Measurements from ENCODE around the gene MYO18B. TPM values are rescaled to one million over a fixed set of nuclear protein-coding genes. Genes with fewer than 3 reads are reported as not detected.

MYO18B gene
- total and polyA plus RNA-seq, 2 of the 8 experiments (the other 6 are each of a cell fraction or from before 2014, with no cell fraction given): 0.62 to 0.78 TPM

DNA sequence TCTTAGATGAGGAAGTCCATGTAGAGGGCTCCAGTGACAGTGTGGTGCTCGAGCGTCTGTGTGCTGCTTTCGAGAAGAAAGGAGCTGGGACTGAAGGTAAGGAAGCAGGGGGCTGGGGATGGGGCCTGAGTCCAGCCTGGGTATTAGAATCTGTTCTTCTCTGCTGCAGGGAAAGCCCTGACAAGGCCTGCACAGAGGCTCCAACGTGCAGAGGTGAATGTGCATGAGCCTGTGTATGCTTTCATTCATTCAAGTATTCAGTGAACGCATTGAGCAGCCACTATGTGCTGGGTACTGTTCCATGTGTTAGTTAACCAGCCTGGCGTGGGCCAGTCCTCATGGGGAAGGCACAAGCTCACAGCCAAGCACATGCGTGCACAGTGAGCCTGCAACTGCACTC is 93.4 kb downstream of the MYO18B start:
- no peak overlapping the region for H3K9ac ChIP-seq (replicated peaks in 1 of 4; ENCODE audit: extremely low read depth in 1 of 4, low read depth in 3 of 4, low read length in 3 of 4)
- H4K91ac ChIP-seq (replicated peaks; ENCODE audit: insufficient read length, low read length): no peak overlapping the region
- H3K9me3 ChIP-seq (ENCODE audit: insufficient read depth in 2 of 2, low read depth in 1 of 2, low read length in 1 of 2): peaks cover 2 to 3% of the 10 kb centered on the region in 2 experiments; a peak in 1 of 4 replicates
- H3K4me3 ChIP-seq (ENCODE audit: extremely low read depth in 1 of 4, insufficient read depth in 2 of 4, low read depth in 3 of 4, low read length in 4 of 4): no peak overlapping the region
- no peak overlapping the region for H3K18ac ChIP-seq (ENCODE audit: extremely low read depth, low read length)
- H3K4me1 ChIP-seq (replicated peaks in 1 of 4; ENCODE audit: control insufficient read depth in 3 of 4, insufficient read depth in 4 of 4, low read length in 3 of 4): no peaks in the 10 kb centered on the region
- H4K5ac ChIP-seq (ENCODE audit: insufficient read length, low read depth, low read length): no peak overlapping the region
- H3K14ac ChIP-seq (ENCODE audit: insufficient read length): no peak overlapping the region
- 75% methylated on average over 7 of the region's 7 CpGs; no CpG with 5 or more reads in 1 of the 2 experiments for WGBS, 2 experiments (ENCODE audit: extremely low coverage in 1 of 2, insufficient coverage in 1 of 2, insufficient read length in 1 of 2, insufficient replicate concordance in 2 of 2, low coverage in 1 of 2, low lambda C conversion rate in 2 of 2, missing lambda C conversion rate in 1 of 2)
- no peak overlapping the region for H3K27ac ChIP-seq (ENCODE audit: low read depth, low read length)
- no peaks in the 10 kb centered on the region for H3K36me3 ChIP-seq (ENCODE audit: control insufficient read depth in 2 of 4, insufficient read depth in 4 of 4, low read length in 3 of 4)
- H2BK120ac ChIP-seq (replicated peaks; ENCODE audit: low read depth, low read length): no peak overlapping the region
- 0 out of 7 replicates have a peak, but pooled peaks cover 0 to 2% (median 0%) of the 10 kb centered on the region in 4 experiments for H3K27me3 ChIP-seq (replicated peaks in 1 of 4; ENCODE audit: control insufficient read depth in 3 of 4, extremely low read depth in 1 of 4, insufficient read depth in 3 of 4, low read length in 3 of 4)
- no peaks in the 10 kb centered on the region for H3K79me2 ChIP-seq (ENCODE audit: control insufficient read depth in 1 of 2, insufficient read depth in 2 of 2, low read length in 2 of 2)
- DNase-seq (ENCODE audit: low read depth in 1 of 2, low spot score in 2 of 2) (no peak), FAIRE-seq (no peak)
- H2BK12ac ChIP-seq (ENCODE audit: low read depth, low read length): no peak overlapping the region
- TF ChIP-seq EGR1 (IDR thresholded peaks at IDR 0.05; ENCODE audit: borderline replicate concordance, low read depth, low read length): no peak
- no peak for TF ChIP-seq TEAD4 (IDR thresholded peaks at IDR 0.05; ENCODE audit: low read depth, low read length)
- TF ChIP-seq TAF1 (IDR thresholded peaks at IDR 0.05; ENCODE audit: low read depth, low read length): no peak
- TF ChIP-seq SP1 (IDR thresholded peaks at IDR 0.05; ENCODE audit: low read depth, low read length): no peak
- no peak for TF ChIP-seq NANOG (IDR thresholded peaks at IDR 0.05; ENCODE audit: insufficient read depth, low read depth, low read length, poor library complexity, severe bottlenecking)
- TF ChIP-seq KDM4A (IDR thresholded peaks at IDR 0.05; ENCODE audit: low read depth, low read length, severe bottlenecking): no peak
- no peak overlapping the region for H3K56ac ChIP-seq (replicated peaks; ENCODE audit: insufficient read length, low read depth, low read length)
- no peak overlapping the region for H3K23ac ChIP-seq (ENCODE audit: insufficient read length)
- H4K8ac ChIP-seq (ENCODE audit: extremely low read depth, insufficient read depth, low read length): no peak overlapping the region
- ChIA-PET POLR2A (ENCODE audit: partially characterized antibody) (no interaction called here), CTCF (ENCODE audit: partially characterized antibody) (interaction anchor here (0.9 kb wide), 1 partner anchor 22 kb away, joined by 3 read pairs; no protein-coding TSS in a partner anchor)
- no peak overlapping the region for H3K4me2 ChIP-seq (ENCODE audit: insufficient read depth in 1 of 2, low read depth in 2 of 2, low read length in 2 of 2)
- no peak overlapping the region for H2AFZ ChIP-seq (ENCODE audit: low read length)
- H2BK5ac ChIP-seq (ENCODE audit: low read depth, low read length): no peak overlapping the region
- H2BK20ac ChIP-seq (ENCODE audit: low read length): no peak overlapping the region
- no peak overlapping the region for H2BK15ac ChIP-seq (ENCODE audit: low read length)
- H3K23me2 ChIP-seq (ENCODE audit: low read depth, low read length): no peaks in the 10 kb centered on the region
- H3K4ac ChIP-seq (replicated peaks; ENCODE audit: insufficient read length, low read depth, low read length): no peak overlapping the region
- H2AK5ac ChIP-seq (ENCODE audit: low read depth, low read length): no peak overlapping the region
- no peaks in the 10 kb centered on the region for H4K20me1 ChIP-seq (replicated peaks in 1 of 2; ENCODE audit: control insufficient read depth in 1 of 2, insufficient read depth in 2 of 2, low read length in 2 of 2)
- H3K79me1 ChIP-seq (ENCODE audit: low read depth, low read length): no peaks in the 10 kb centered on the region
